ENCODE measurements around the gene EMD. TPM values are rescaled to one million over a fixed set of nuclear protein-coding genes. Genes with fewer than 3 reads are reported as not detected.

Gene EMD
- total RNA-seq, 4 donors from 2014 or later: 36.5 to 71.6 (median 57.2) TPM

GRCh38 chrX:154369449-154370299, 9.4 kb upstream of the EMD start:
- H3K27ac ChIP-seq: peak overlapping the region; percentile 87 to 95 (median 89)
- H3K27me3 ChIP-seq: no peaks in the 10 kb centered on the region
- TF ChIP-seq CTCF (IDR thresholded peaks at IDR 0.05) (no peak), POLR2A (IDR thresholded peaks at IDR 0.05) (peak in 1 of 2 donors; percentile 62)
- intact Hi-C loops (cut with DNase I): no loop called here
- WGBS, 2 donors: 10% methylated on average over 5 of the region's 13 CpGs; no CpG with 5 or more reads in 1 of the 2 donors
- H3K4me1 ChIP-seq: peaks cover 11 to 25% of the 10 kb centered on the region in 2 donors
- peak overlapping the region in 2 of 3 donors; percentile 50 to 73 for H3K4me3 ChIP-seq (replicated peaks in 1 of 3)
- H3K9me3 ChIP-seq: no peaks in the 10 kb centered on the region
- peaks cover 9 to 25% of the 10 kb centered on the region in 2 donors for H3K36me3 ChIP-seq
- peak; percentile 71 to 84 for DNase-seq

GRCh38 chrX:154370300-154371016, 8.6 kb upstream of the EMD start:
- peak overlapping the region; percentile 87 to 95 (median 89) for H3K27ac ChIP-seq
- H3K27me3 ChIP-seq: no peaks in the 10 kb centered on the region

GRCh38 chrX:154371017-154371788, 7.9 kb upstream of the EMD start:
- H3K4me1 ChIP-seq: peaks cover 11 to 25% of the 10 kb centered on the region in 2 donors
- TF ChIP-seq POLR2A (IDR thresholded peaks at IDR 0.05) (peak; percentile 95 to 96), CTCF (IDR thresholded peaks at IDR 0.05) (peak in 1 of 6 experiments; percentile 25)
- H3K9me3 ChIP-seq: no peaks in the 10 kb centered on the region
- H3K4me3 ChIP-seq (replicated peaks in 1 of 3): peak overlapping the region in 2 of 3 donors; percentile 50 to 73
- peak; percentile 92 to 95 for DNase-seq
- peak overlapping the region in 2 of 3 donors; percentile 87 to 89 for H3K27ac ChIP-seq
- H3K36me3 ChIP-seq: peaks cover 0 to 13% of the 10 kb centered on the region in 2 donors
- WGBS, 2 donors: 0% methylated on average over 2 of the region's 77 CpGs; no CpG with 5 or more reads in 1 of the 2 donors
- intact Hi-C loops (cut with DNase I): no loop called here
- H3K27me3 ChIP-seq: no peaks in the 10 kb centered on the region

More at GRCh38 chrX:154370300-154371016, 8.6 kb upstream of the EMD start:
- TF ChIP-seq POLR2A (IDR thresholded peaks at IDR 0.05) (no peak), CTCF (IDR thresholded peaks at IDR 0.05) (no peak)
- peak; percentile 30 to 42 for DNase-seq
- Histone ChIP-seq H3K4me3 (replicated peaks in 1 of 3) (peak overlapping the region in 2 of 3 donors; percentile 50 to 73), H3K36me3 (peaks cover 5 to 20% of the 10 kb centered on the region in 2 donors), H3K4me1 (peaks cover 11 to 25% of the 10 kb centered on the region in 2 donors), H3K9me3 (no peaks in the 10 kb centered on the region)
- 0% methylated on average over 1 of the region's 63 CpGs; no CpG with 5 or more reads in 1 of the 2 donors for whole genome bisulfite sequencing, 2 donors
- intact Hi-C loops (cut with DNase I): no loop called here

GRCh38 chrX:154371789-154372300, 7.2 kb upstream of the EMD start:
- no peak for TF ChIP-seq CTCF (IDR thresholded peaks at IDR 0.05)
- Histone ChIP-seq H3K36me3 (peaks cover 0 to 6% of the 10 kb centered on the region in 2 donors), H3K27me3 (no peaks in the 10 kb centered on the region), H3K9me3 (no peaks in the 10 kb centered on the region), H3K4me3 (replicated peaks in 1 of 3) (peak overlapping the region in 2 of 3 donors; percentile 20 to 28), H3K4me1 (peaks cover 11 to 25% of the 10 kb centered on the region in 2 donors), H3K27ac (peak overlapping the region in 2 of 3 donors; percentile 17 to 87)
- intact Hi-C loops (cut with DNase I): no loop called here
- 27% methylated on average over 3 of the region's 43 CpGs; no CpG with 5 or more reads in 1 of the 2 donors for WGBS, 2 donors
- DNase-seq: peak; percentile 18 to 26

All from thyroid gland (tissue), 4 donors.